Fibroblast of lung (primary cell): ENCODE data around the gene MMRN2. TPM values are rescaled to one million over a fixed set of nuclear protein-coding genes. Genes with fewer than 3 reads are reported as not detected.

ENCODE experiments used
- DNase-seq, 2 donors: peaks; one replicate each; pipeline versions ENCODE4 v3.0.0 to v3.0.0-alpha.2; 2010; ENCODE audit warnings: low read depth in 2 of 2
- H2AFZ ChIP-seq: 2 replicates; pipeline ENCODE4 v1.5.1; 2012; ENCODE audit warnings: low read length, control low read depth, inconsistent platforms
- H3K27ac ChIP-seq: 2 replicates; pipeline ENCODE4 v1.5.1; 2011; ENCODE audit warnings: low read length, control low read depth; ENCODE audit not compliant: insufficient read depth
- H3K27me3 ChIP-seq: 2 replicates; pipeline ENCODE4 v1.5.1; 2011; ENCODE audit warnings: mild to moderate bottlenecking, low read length; ENCODE audit not compliant: control insufficient read depth, insufficient read depth
- H3K36me3 ChIP-seq: 2 replicates; pipeline ENCODE4 v1.5.1; 2011; ENCODE audit warnings: low read length; ENCODE audit not compliant: control insufficient read depth, insufficient read depth
- H3K4me1 ChIP-seq: 2 replicates; pipeline ENCODE4 v1.5.1; 2011; ENCODE audit warnings: low read length; ENCODE audit not compliant: control insufficient read depth, insufficient read depth; ENCODE audit errors: extremely low read depth
- H3K4me2 ChIP-seq: 2 replicates; pipeline ENCODE4 v1.5.1; 2011; ENCODE audit warnings: low read length, control low read depth; ENCODE audit not compliant: insufficient read depth; ENCODE audit errors: extremely low read depth
- H3K4me3 ChIP-seq, 4 experiments: fragments of 200-600 bp in 1 of 4; sonication (generic) in 1 of 4; replicated peaks in 1 of 4; 2 replicates each; pipeline ENCODE4 v1.5.1; 2011 to 2016; ENCODE audit warnings: low read length in 4 of 4, low read depth in 3 of 4, mild to moderate bottlenecking in 3 of 4, control low read depth in 2 of 4, inconsistent platforms in 1 of 4, mixed read lengths in 1 of 4; ENCODE audit not compliant: insufficient read depth in 1 of 4; ENCODE audit errors: control extremely low read depth in 1 of 4
- H3K79me2 ChIP-seq: 2 replicates; pipeline ENCODE4 v1.5.1; 2012; ENCODE audit warnings: mild to moderate bottlenecking, low read length, inconsistent platforms; ENCODE audit not compliant: control insufficient read depth, insufficient read depth
- H3K9ac ChIP-seq: 2 replicates; pipeline ENCODE4 v1.5.1; 2011; ENCODE audit warnings: mild to moderate bottlenecking, low read length, control low read depth; ENCODE audit not compliant: insufficient read depth
- H3K9me3 ChIP-seq: 2 replicates; pipeline ENCODE4 v1.5.1; 2012; ENCODE audit warnings: low read depth, low read length; ENCODE audit not compliant: control insufficient read depth, insufficient read depth
- H4K20me1 ChIP-seq: 2 replicates; pipeline ENCODE4 v1.5.1; 2011; ENCODE audit warnings: low read length; ENCODE audit not compliant: control insufficient read depth, insufficient read depth; ENCODE audit errors: extremely low read depth
- CTCF ChIP-seq, 2 donors: IDR thresholded peaks in 1 of 2; conservative IDR thresholded peaks in 1 of 2; 1 replicate in 1 of 2; 2 replicates in 1 of 2; pipeline ENCODE4 v1.5.1; 2011 to 2012; ENCODE audit warnings: low read length in 2 of 2, control low read depth in 1 of 2, inconsistent platforms in 1 of 2, low read depth in 1 of 2, mild to moderate bottlenecking in 1 of 2
- EZH2 ChIP-seq: IDR thresholded peaks from 2 replicates; pipeline ENCODE4 v1.5.1; 2012; ENCODE audit warnings: low read length, control low read depth, mild to moderate bottlenecking; ENCODE audit errors: missing control alignments
- polyA plus RNA-seq, 2 donors: library from polyadenylated mRNA; depleted of rRNA in 1 of 2; stranded (reverse) in 1 of 2; unstranded in 1 of 2; fragments of >200 nt; gene quantifications; 2 replicates each; pipeline ENCODE4 v1.2.1, GENCODE V29; 2011 to 2012; ENCODE audit warnings: missing spikeins in 1 of 2
- total RNA-seq: library from RNA; depleted of rRNA; stranded (reverse); fragments of >200 nt; gene quantifications from 2 replicates; pipeline ENCODE4 v1.2.1, GENCODE V29; 2014

The MMRN2 gene
- total and polyA plus RNA-seq, 2 donors (not counting 1 experiment from before 2014, with no cell fraction given): 1.5 to 2.1 TPM

DNA sequence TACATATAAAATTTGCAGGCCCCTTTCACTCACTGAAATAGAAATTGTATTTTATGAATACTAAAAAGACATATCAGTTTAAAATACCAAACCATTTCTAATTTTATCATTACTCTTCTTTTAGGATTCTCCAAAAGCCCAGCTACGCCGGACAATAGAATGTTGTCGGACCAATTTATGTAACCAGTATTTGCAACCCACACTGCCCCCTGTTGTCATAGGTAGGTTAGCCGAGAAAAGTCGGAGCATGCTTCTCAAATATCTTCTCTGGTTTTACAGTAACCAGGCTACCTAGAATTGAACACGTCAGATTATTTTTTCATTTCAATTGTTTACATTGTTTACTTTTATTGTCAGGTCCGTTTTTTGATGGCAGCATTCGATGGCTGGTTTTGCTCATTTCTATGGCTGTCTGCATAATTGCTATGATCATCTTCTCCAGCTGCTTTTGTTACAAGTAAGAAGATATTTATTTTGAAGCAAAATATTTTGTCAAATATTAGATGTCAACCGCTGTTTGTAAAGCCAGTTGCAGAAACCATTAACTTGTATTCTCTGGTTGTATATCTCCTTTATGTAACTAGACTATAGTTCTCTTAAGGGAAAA, 57.6 kb downstream of the MMRN2 start:
- DNase-seq: peak; percentile 58 to 80
- Histone ChIP-seq H3K9me3 (no peaks in the 10 kb centered on the region), H3K9ac (no peak overlapping the region), H3K4me3 (no peak overlapping the region), H3K36me3 (peaks cover 2% of the 10 kb centered on the region), H4K20me1 (no peaks in the 10 kb centered on the region), H3K79me2 (no peaks in the 10 kb centered on the region), H3K4me1 (no peaks in the 10 kb centered on the region), H3K4me2 (no peak overlapping the region), H3K27me3 (no peaks in the 10 kb centered on the region), H3K27ac (no peak overlapping the region), H2AFZ (no peak overlapping the region)
- peak; percentile 75 for TF ChIP-seq CTCF (conservative IDR thresholded peaks at IDR 0.05 in 1 of 2, IDR thresholded peaks at IDR 0.05 in 1 of 2; ENCODE audit: low read depth in 1 of 2, low read length in 2 of 2)
- no peak for TF ChIP-seq EZH2

- Histone ChIP-seq H3K4me2 (no peak overlapping the region), H2AFZ (no peak overlapping the region), H3K9ac (no peak overlapping the region), H3K9me3 (no peaks in the 10 kb centered on the region), H3K36me3 (peaks cover 2% of the 10 kb centered on the region), H3K27ac (no peak overlapping the region), H3K4me1 (no peaks in the 10 kb centered on the region), H4K20me1 (no peaks in the 10 kb centered on the region), H3K27me3 (no peaks in the 10 kb centered on the region), H3K79me2 (no peaks in the 10 kb centered on the region), H3K4me3 (no peak overlapping the region)
- DNase-seq: peak in 1 of 2 donors; percentile 3
- TF ChIP-seq EZH2 (no peak), CTCF (conservative IDR thresholded peaks at IDR 0.05 in 1 of 2, IDR thresholded peaks at IDR 0.05 in 1 of 2; ENCODE audit: low read depth in 1 of 2, low read length in 2 of 2) (no peak)
These were observed 58.3 kb downstream of the MMRN2 start for GRCh38 chr10:86899132-86899531.

- Histone ChIP-seq H3K9ac (no peak overlapping the region), H3K27me3 (no peaks in the 10 kb centered on the region), H3K79me2 (no peaks in the 10 kb centered on the region), H3K4me1 (no peaks in the 10 kb centered on the region), H3K27ac (no peak overlapping the region), H3K9me3 (no peaks in the 10 kb centered on the region), H2AFZ (no peak overlapping the region), H3K4me3 (no peak overlapping the region), H4K20me1 (no peaks in the 10 kb centered on the region), H3K4me2 (no peak overlapping the region), H3K36me3 (peaks cover 2% of the 10 kb centered on the region)
- no peak for TF ChIP-seq EZH2
- TF ChIP-seq CTCF (conservative IDR thresholded peaks at IDR 0.05 in 1 of 2, IDR thresholded peaks at IDR 0.05 in 1 of 2; ENCODE audit: low read depth in 1 of 2, low read length in 2 of 2): no peak
- DNase-seq: no peak
These were observed 58.9 kb downstream of the MMRN2 start for GRCh38 chr10:86898511-86898910.
